ENCODE results near the gene C1orf141. TPM values are rescaled to one million over a fixed set of nuclear protein-coding genes. Genes with fewer than 3 reads are reported as not detected.

C1orf141 gene
- total and polyA plus RNA-seq, 2 of the 8 experiments (the other 6 are each of a cell fraction or from before 2014, with no cell fraction given): not detected

GRCh38 chr1:67059346-67059745 lies 75.4 kb downstream of the C1orf141 start:
- Histone ChIP-seq H3K79me2 (ENCODE audit: control insufficient read depth in 1 of 2, insufficient read depth in 2 of 2, low read length in 2 of 2) (no peaks in the 10 kb centered on the region; a peak in 1 of 4 replicates), H4K5ac (ENCODE audit: insufficient read length, low read depth, low read length) (no peak overlapping the region), H3K27ac (ENCODE audit: low read depth, low read length) (no peak overlapping the region), H2AFZ (ENCODE audit: low read length) (no peak overlapping the region), H4K20me1 (replicated peaks in 1 of 2; ENCODE audit: control insufficient read depth in 1 of 2, insufficient read depth in 2 of 2, low read length in 2 of 2) (no peaks in the 10 kb centered on the region), H3K9me3 (ENCODE audit: insufficient read depth in 2 of 2, low read depth in 1 of 2, low read length in 1 of 2) (no peaks in the 10 kb centered on the region), H2BK20ac (ENCODE audit: low read length) (no peak overlapping the region), H3K9ac (replicated peaks in 1 of 4; ENCODE audit: extremely low read depth in 1 of 4, low read depth in 3 of 4, low read length in 3 of 4) (no peak overlapping the region), H3K23me2 (ENCODE audit: low read depth, low read length) (no peaks in the 10 kb centered on the region), H3K27me3 (replicated peaks in 1 of 4; ENCODE audit: control insufficient read depth in 3 of 4, extremely low read depth in 1 of 4, insufficient read depth in 3 of 4, low read length in 3 of 4) (no peaks in the 10 kb centered on the region), H3K79me1 (ENCODE audit: low read depth, low read length) (no peaks in the 10 kb centered on the region), H2BK12ac (ENCODE audit: low read depth, low read length) (no peak overlapping the region), H3K23ac (ENCODE audit: insufficient read length) (no peak overlapping the region), H2BK120ac (replicated peaks; ENCODE audit: low read depth, low read length) (no peak overlapping the region), H2AK5ac (ENCODE audit: low read depth, low read length) (no peak overlapping the region), H2BK5ac (ENCODE audit: low read depth, low read length) (no peak overlapping the region), H4K91ac (replicated peaks; ENCODE audit: insufficient read length, low read length) (no peak overlapping the region), H3K36me3 (ENCODE audit: control insufficient read depth in 2 of 4, insufficient read depth in 4 of 4, low read length in 3 of 4) (no peaks in the 10 kb centered on the region), H3K4me2 (ENCODE audit: insufficient read depth in 1 of 2, low read depth in 2 of 2, low read length in 2 of 2) (no peak overlapping the region), H3K14ac (ENCODE audit: insufficient read length) (no peak overlapping the region), H3K18ac (ENCODE audit: extremely low read depth, low read length) (no peak overlapping the region), H3K4me3 (ENCODE audit: extremely low read depth in 1 of 4, insufficient read depth in 2 of 4, low read depth in 3 of 4, low read length in 4 of 4) (no peak overlapping the region), H3K4me1 (replicated peaks in 1 of 4; ENCODE audit: control insufficient read depth in 3 of 4, insufficient read depth in 4 of 4, low read length in 3 of 4) (peaks cover 0 to 9% (median 0%) of the 10 kb centered on the region in 4 experiments; a peak in 3 of 7 replicates), H4K8ac (ENCODE audit: extremely low read depth, insufficient read depth, low read length) (no peak overlapping the region), H2BK15ac (ENCODE audit: low read length) (peak overlapping the region; percentile 18; the same call in 1 of the 2 replicates), H3K56ac (replicated peaks; ENCODE audit: insufficient read length, low read depth, low read length) (no peak overlapping the region), H3K4ac (replicated peaks; ENCODE audit: insufficient read length, low read depth, low read length) (no peak overlapping the region)
- DNase-seq (ENCODE audit: low read depth in 1 of 2, low spot score in 2 of 2) (no peak), FAIRE-seq (no peak)
- WGBS, 2 experiments (ENCODE audit: extremely low coverage in 1 of 2, insufficient coverage in 1 of 2, insufficient read length in 1 of 2, insufficient replicate concordance in 2 of 2, low coverage in 1 of 2, low lambda C conversion rate in 2 of 2, missing lambda C conversion rate in 1 of 2): 100% methylated on average over 1 of the region's 1 CpG; no CpG with 5 or more reads in 1 of the 2 experiments
- ChIA-PET POLR2A (ENCODE audit: partially characterized antibody) (no interaction called here), CTCF (ENCODE audit: partially characterized antibody) (interaction anchor here (1.1 to 2.6 kb wide), 4 partner anchors 63 to 183 kb away, joined by 3 to 8 read pairs (median 4); no protein-coding TSS in a partner anchor)
- TF ChIP-seq NRF1 (IDR thresholded peaks at IDR 0.05; ENCODE audit: low read depth, low read length) (no peak), TBP (IDR thresholded peaks at IDR 0.05; ENCODE audit: low read depth, low read length) (no peak), SP4 (IDR thresholded peaks at IDR 0.05; ENCODE audit: low read length) (no peak), HDAC2 (IDR thresholded peaks at IDR 0.05; ENCODE audit: borderline replicate concordance in 1 of 2, low read depth in 2 of 2, low read length in 2 of 2) (no peak), CHD2 (IDR thresholded peaks at IDR 0.05; ENCODE audit: low read length) (no peak), E2F6 (IDR thresholded peaks at IDR 0.05) (no peak)

Data from H1 (cell line).